Mammary epithelial cell (primary cell): Measurements from ENCODE around the gene FOSL1.

ENCODE experiments used
- CTCF ChIP-seq, 2 donors: IDR thresholded peaks in 1 of 2; conservative IDR thresholded peaks in 1 of 2; 2 replicates each; pipeline ENCODE4 v1.5.1; 2011 to 2012; ENCODE audit warnings: inconsistent platforms in 2 of 2, low read length in 2 of 2, mild to moderate bottlenecking in 2 of 2, control low read depth in 1 of 2, low read depth in 1 of 2; ENCODE audit not compliant: insufficient read depth in 1 of 2; ENCODE audit errors: extremely low read depth in 1 of 2
- EZH2 ChIP-seq: IDR thresholded peaks from 2 replicates; pipeline ENCODE4 v1.6.1; 2012; ENCODE audit warnings: low read length, inconsistent platforms, borderline replicate concordance

- TF ChIP-seq EZH2 (no peak), CTCF (conservative IDR thresholded peaks at IDR 0.05 in 1 of 2, IDR thresholded peaks at IDR 0.05 in 1 of 2; ENCODE audit: extremely low read depth in 1 of 2, insufficient read depth in 1 of 2, low read depth in 1 of 2, low read length in 2 of 2) (no peak)
These were observed 27.4 kb downstream of the FOSL1 start, which contains the start of gene EFEMP2 for GRCh38 chr11:65872586-65873317.
